Activated CD4-positive, alpha-beta T cell treated with anti-CD3 and anti-CD28 coated beads for 36 hours (primary cell): ENCODE results near the gene CNTNAP5. TPM values are rescaled to one million over a fixed set of nuclear protein-coding genes. Genes with fewer than 3 reads are reported as not detected.

ENCODE experiments used
- ATAC-seq: fragments of 200-7000 bp; cut with Tn5 transposase; one replicate; pipeline ENCODE4 v1.10.0; 2021; ENCODE audit warnings: mild to moderate bottlenecking, moderate library complexity
- CTCF ChIA-PET: fragments of 350-600 bp; sonication (Branson Sonifier 250); formaldehyde crosslinking; loops from one replicate; lab custom pipeline; 2021; ENCODE audit warnings: antibody characterized with exemption; lab: Charles Lee
- POLR2A ChIA-PET: fragments of 350-600 bp; sonication (Branson Sonifier 250); formaldehyde crosslinking; loops from one replicate; lab custom pipeline; 2021; ENCODE audit warnings: antibody characterized with exemption, inconsistent platforms; lab: Charles Lee
- DNase-seq: peaks from one replicate; pipeline ENCODE4 v3.0.0-alpha.2; 2020
- H3K27ac Mint-ChIP-seq: one replicate; pipeline ENCODE4 v1.8.0; 2021; ENCODE audit warnings: mixed read lengths
- H3K27me3 Mint-ChIP-seq: one replicate; pipeline ENCODE4 v1.8.0; 2021; ENCODE audit warnings: mixed read lengths
- H3K36me3 Mint-ChIP-seq: one replicate; pipeline ENCODE4 v1.8.0; 2021; ENCODE audit warnings: low read depth, mixed read lengths
- H3K4me1 Mint-ChIP-seq: one replicate; pipeline ENCODE4 v1.8.0; 2021; ENCODE audit warnings: mixed read lengths
- H3K4me3 Mint-ChIP-seq: one replicate; pipeline ENCODE4 v1.8.0; 2021; ENCODE audit warnings: mild to moderate bottlenecking, moderate library complexity, mixed read lengths
- H3K9me3 Mint-ChIP-seq: one replicate; pipeline ENCODE4 v1.8.0; 2021; ENCODE audit warnings: low read depth, mixed read lengths
- intact Hi-C, 2 experiments: fragments of 100-400 bp; cut with DNase I in 1 of 2; cut with micrococcal nuclease in 1 of 2; formaldehyde crosslinking; loops; one replicate each; pipeline versions ENCODE4 v1.14.2 to v1.15.1; 2022 to 2024; cut with DNase I, micrococcal nuclease
- total RNA-seq, 2 experiments: library from RNA; stranded (reverse); gene quantifications; one replicate each; pipeline ENCODE4 v1.2.3, GENCODE V29; 2021

CNTNAP5 gene
- total RNA-seq, 2 experiments from 2014 or later, result not detected

- no peaks in the 10 kb centered on the region for H3K36me3 Mint-ChIP-seq
- no peak for DNase-seq
- H3K9me3 Mint-ChIP-seq, result peaks cover 4% of the 10 kb centered on the region
- H3K27me3 Mint-ChIP-seq, result no peaks in the 10 kb centered on the region
- no peak overlapping the region for H3K27ac Mint-ChIP-seq
- H3K4me3 Mint-ChIP-seq, result no peak overlapping the region
- intact Hi-C loops, result no loop called here
- no peaks in the 10 kb centered on the region for H3K4me1 Mint-ChIP-seq
- POLR2A ChIA-PET, result no interaction called here
- no peak for ATAC-seq
- CTCF ChIA-PET, result no interaction called here
Measured at GRCh38 chr2:124647663-124648062, 622.6 kb downstream of the CNTNAP5 start.

DNA sequence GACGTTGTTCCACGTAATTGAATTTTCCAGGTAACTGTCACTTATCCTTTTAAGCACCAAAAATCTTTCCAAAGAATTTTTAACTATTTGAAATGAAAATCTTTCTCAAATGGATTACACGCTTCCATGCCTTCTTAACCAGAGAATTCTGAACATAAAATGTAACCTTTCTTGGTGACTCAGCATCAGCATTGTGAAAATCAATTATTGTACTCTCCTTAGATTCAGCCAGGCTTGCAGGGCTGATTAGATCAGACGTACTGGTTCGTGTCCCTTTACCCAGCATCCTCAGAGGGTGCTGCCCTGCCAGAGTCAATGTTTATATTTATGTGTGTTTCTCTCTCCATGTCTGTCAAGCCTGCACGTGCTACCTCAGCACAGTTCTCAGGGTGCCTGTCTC, 623.9 kb downstream of the CNTNAP5 start:
- DNase-seq (no peak), ATAC-seq (no peak)
- intact Hi-C loops, result no loop called here
- CTCF ChIA-PET, result no interaction called here
- peaks cover 4% of the 10 kb centered on the region for H3K9me3 Mint-ChIP-seq
- POLR2A ChIA-PET, result no interaction called here
- no peaks in the 10 kb centered on the region for H3K36me3 Mint-ChIP-seq
- no peak overlapping the region for H3K27ac Mint-ChIP-seq
- no peaks in the 10 kb centered on the region for H3K27me3 Mint-ChIP-seq
- no peak overlapping the region for H3K4me3 Mint-ChIP-seq
- H3K4me1 Mint-ChIP-seq, result no peaks in the 10 kb centered on the region

GRCh38 chr2:124652099-124652498, 627.0 kb downstream of the CNTNAP5 start:
- Mint-ChIP-seq H3K4me3 (no peak overlapping the region), H3K9me3 (peaks cover 1% of the 10 kb centered on the region), H3K27ac (no peak overlapping the region), H3K27me3 (no peaks in the 10 kb centered on the region), H3K36me3 (no peaks in the 10 kb centered on the region), H3K4me1 (no peaks in the 10 kb centered on the region)
- intact Hi-C loops, result no loop called here
- POLR2A ChIA-PET, result no interaction called here
- DNase-seq (no peak), ATAC-seq (no peak)
- CTCF ChIA-PET, result no interaction called here

- no peaks in the 10 kb centered on the region for H3K27me3 Mint-ChIP-seq
- peaks cover 4% of the 10 kb centered on the region for H3K9me3 Mint-ChIP-seq
- H3K27ac Mint-ChIP-seq, result no peak overlapping the region
- ChIA-PET CTCF (no interaction called here), POLR2A (no interaction called here)
- no peaks in the 10 kb centered on the region for H3K4me1 Mint-ChIP-seq
- DNase-seq, result no peak
- H3K36me3 Mint-ChIP-seq, result no peaks in the 10 kb centered on the region
- intact Hi-C loops, result no loop called here
- ATAC-seq, result no peak
- H3K4me3 Mint-ChIP-seq, result no peak overlapping the region
Measured at GRCh38 chr2:124658373-124658772, 633.3 kb downstream of the CNTNAP5 start.

- H3K27ac Mint-ChIP-seq, result no peak overlapping the region
- H3K4me1 Mint-ChIP-seq, result no peaks in the 10 kb centered on the region
- intact Hi-C loops, result no loop called here
- ChIA-PET POLR2A (no interaction called here), CTCF (no interaction called here)
- H3K9me3 Mint-ChIP-seq, result peaks cover 4% of the 10 kb centered on the region
- no peak overlapping the region for H3K4me3 Mint-ChIP-seq
- no peak for DNase-seq
- no peaks in the 10 kb centered on the region for H3K36me3 Mint-ChIP-seq
- no peak for ATAC-seq
- no peaks in the 10 kb centered on the region for H3K27me3 Mint-ChIP-seq
Measured at GRCh38 chr2:124661558-124661957, 636.5 kb downstream of the CNTNAP5 start.

DNA sequence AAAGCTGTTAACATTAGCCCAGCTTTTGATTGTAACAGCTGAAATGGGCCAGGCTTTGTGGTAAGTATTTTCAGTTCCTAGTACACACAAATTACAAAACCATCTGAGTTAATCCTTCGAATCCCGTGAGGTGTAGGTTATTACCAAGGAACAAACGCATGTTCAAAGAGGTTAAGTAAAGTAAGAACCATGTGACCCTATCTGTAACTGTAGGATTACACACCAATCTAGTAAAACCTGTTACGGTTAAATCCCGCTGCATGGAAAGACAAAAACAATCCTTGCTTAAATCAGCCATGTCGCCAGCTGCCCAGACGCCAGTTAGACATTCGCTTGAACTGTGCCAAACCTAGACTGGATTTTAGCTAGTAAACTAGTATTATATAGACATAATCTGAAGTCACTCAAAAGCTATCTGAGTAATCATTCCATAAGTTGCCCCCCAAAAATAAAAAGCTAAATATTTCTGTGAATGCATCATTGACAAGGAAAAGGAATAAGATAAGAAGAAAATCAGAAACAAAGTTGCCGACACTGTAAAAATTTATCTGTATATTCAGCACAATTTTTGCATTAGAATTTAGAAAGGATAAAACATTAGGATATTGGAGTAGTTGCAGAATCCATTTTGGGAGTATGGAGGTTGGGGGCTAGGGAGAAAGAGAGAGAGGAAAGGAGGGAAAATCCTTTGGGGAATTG, 638.0 kb downstream of the CNTNAP5 start:
- no peak overlapping the region for H3K4me3 Mint-ChIP-seq
- H3K36me3 Mint-ChIP-seq, result no peaks in the 10 kb centered on the region
- no peaks in the 10 kb centered on the region for H3K4me1 Mint-ChIP-seq
- ChIA-PET POLR2A (no interaction called here), CTCF (no interaction called here)
- intact Hi-C loops, result no loop called here
- no peak overlapping the region for H3K27ac Mint-ChIP-seq
- H3K9me3 Mint-ChIP-seq, result no peaks in the 10 kb centered on the region
- ATAC-seq (no peak), DNase-seq (no peak)
- no peaks in the 10 kb centered on the region for H3K27me3 Mint-ChIP-seq

DNA sequence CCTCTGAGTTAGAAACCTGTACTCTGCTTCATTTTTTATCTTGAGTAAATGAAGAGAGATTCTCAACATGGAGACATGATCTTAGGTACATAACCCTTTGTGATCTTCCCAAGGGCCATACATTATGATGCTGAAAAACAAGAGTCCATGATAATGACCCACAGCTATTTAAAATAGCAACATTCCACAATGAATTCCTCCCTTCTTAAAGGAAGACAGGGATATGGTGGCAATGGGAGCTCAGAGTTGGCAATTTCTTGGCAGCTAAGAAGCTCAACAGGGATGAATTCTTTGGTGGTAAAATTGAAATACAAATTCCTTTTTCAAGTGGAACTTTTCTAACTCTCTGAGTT, 638.5 kb downstream of the CNTNAP5 start:
- Mint-ChIP-seq H3K27ac (no peak overlapping the region), H3K36me3 (no peaks in the 10 kb centered on the region), H3K9me3 (no peaks in the 10 kb centered on the region), H3K4me3 (no peak overlapping the region), H3K4me1 (no peaks in the 10 kb centered on the region), H3K27me3 (no peaks in the 10 kb centered on the region)
- DNase-seq, result no peak
- ChIA-PET CTCF (no interaction called here), POLR2A (no interaction called here)
- ATAC-seq, result no peak
- intact Hi-C loops, result no loop called here

- H3K4me3 Mint-ChIP-seq, result no peak overlapping the region
- DNase-seq (no peak), ATAC-seq (no peak)
- no peaks in the 10 kb centered on the region for H3K9me3 Mint-ChIP-seq
- no peak overlapping the region for H3K27ac Mint-ChIP-seq
- H3K4me1 Mint-ChIP-seq, result no peaks in the 10 kb centered on the region
- intact Hi-C loops, result no loop called here
- H3K27me3 Mint-ChIP-seq, result no peaks in the 10 kb centered on the region
- ChIA-PET CTCF (no interaction called here), POLR2A (no interaction called here)
- no peaks in the 10 kb centered on the region for H3K36me3 Mint-ChIP-seq
Measured at GRCh38 chr2:124664363-124664762, 639.3 kb downstream of the CNTNAP5 start.

GRCh38 chr2:124666976-124667375, 641.9 kb downstream of the CNTNAP5 start:
- Mint-ChIP-seq H3K4me3 (no peak overlapping the region), H3K4me1 (no peaks in the 10 kb centered on the region), H3K27ac (no peak overlapping the region), H3K27me3 (no peaks in the 10 kb centered on the region), H3K9me3 (peaks cover 2% of the 10 kb centered on the region), H3K36me3 (no peaks in the 10 kb centered on the region)
- ATAC-seq (no peak), DNase-seq (no peak)
- CTCF ChIA-PET, result no interaction called here
- POLR2A ChIA-PET, result no interaction called here
- intact Hi-C loops, result no loop called here

GRCh38 chr2:124668161-124668560, 643.1 kb downstream of the CNTNAP5 start:
- no peaks in the 10 kb centered on the region for H3K4me1 Mint-ChIP-seq
- H3K36me3 Mint-ChIP-seq, result no peaks in the 10 kb centered on the region
- no peaks in the 10 kb centered on the region for H3K27me3 Mint-ChIP-seq
- no peak for ATAC-seq
- POLR2A ChIA-PET, result no interaction called here
- CTCF ChIA-PET, result no interaction called here
- intact Hi-C loops, result no loop called here
- no peak for DNase-seq
- H3K27ac Mint-ChIP-seq, result no peak overlapping the region
- H3K4me3 Mint-ChIP-seq, result no peak overlapping the region
- peaks cover 2% of the 10 kb centered on the region for H3K9me3 Mint-ChIP-seq

DNA sequence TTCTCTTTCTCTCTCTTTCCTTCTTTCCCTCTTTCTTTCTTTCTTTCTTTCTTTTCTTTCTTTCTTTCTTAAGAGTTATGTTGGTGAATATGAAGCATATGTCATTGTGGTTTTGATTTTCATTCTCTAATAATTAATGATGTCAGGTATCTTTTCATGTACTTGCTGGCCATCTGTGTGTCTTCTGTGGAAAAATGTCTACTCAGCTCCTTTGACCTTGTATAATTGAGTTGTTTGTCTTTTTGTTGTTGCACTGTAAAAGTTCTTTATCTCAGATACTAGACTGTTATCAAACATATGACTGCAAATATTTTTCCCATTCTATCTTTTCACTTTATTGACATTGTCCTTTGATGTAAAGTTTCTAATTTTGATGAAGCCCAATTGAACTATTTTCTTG, 645.1 kb downstream of the CNTNAP5 start:
- no peak overlapping the region for H3K4me3 Mint-ChIP-seq
- DNase-seq (no peak), ATAC-seq (no peak)
- H3K27ac Mint-ChIP-seq, result no peak overlapping the region
- no peaks in the 10 kb centered on the region for H3K36me3 Mint-ChIP-seq
- CTCF ChIA-PET, result no interaction called here
- intact Hi-C loops, result no loop called here
- H3K27me3 Mint-ChIP-seq, result no peaks in the 10 kb centered on the region
- POLR2A ChIA-PET, result no interaction called here
- H3K4me1 Mint-ChIP-seq, result no peaks in the 10 kb centered on the region
- peaks cover 4% of the 10 kb centered on the region for H3K9me3 Mint-ChIP-seq

GRCh38 chr2:124678043-124678442, 653.0 kb downstream of the CNTNAP5 start:
- H3K9me3 Mint-ChIP-seq, result peaks cover 19% of the 10 kb centered on the region
- ChIA-PET POLR2A (no interaction called here), CTCF (no interaction called here)
- no peak for ATAC-seq
- no peaks in the 10 kb centered on the region for H3K36me3 Mint-ChIP-seq
- no peaks in the 10 kb centered on the region for H3K4me1 Mint-ChIP-seq
- H3K27me3 Mint-ChIP-seq, result no peaks in the 10 kb centered on the region
- intact Hi-C loops, result no loop called here
- no peak overlapping the region for H3K4me3 Mint-ChIP-seq
- no peak for DNase-seq
- H3K27ac Mint-ChIP-seq, result no peak overlapping the region
